ACC112 (cell line): ENCODE data around the gene GALNTL6.
"Not testable (repeated sequence)": the region's sequence is repeated elsewhere in the genome, so short reads cannot be mapped to it uniquely, and the experiment has no call there.

Experiments
- H2AFZ ChIP-seq: fragments of 200-600 bp; sonication (generic); one replicate; pipeline ENCODE4 v1.6.0; 2017; ENCODE audit warnings: antibody characterized with exemption, low read length; ENCODE audit not compliant: unreplicated experiment
- H3K27ac ChIP-seq: fragments of 200-600 bp; sonication (generic); 2 replicates; pipeline ENCODE4 v1.5.1; 2014; ENCODE audit warnings: low read depth, mild to moderate bottlenecking, antibody characterized with exemption, low read length, moderate library complexity
- H3K27me3 ChIP-seq: fragments of 200-600 bp; sonication (generic); 2 replicates; pipeline ENCODE4 v1.6.1; 2014; ENCODE audit warnings: mild to moderate bottlenecking, antibody characterized with exemption, low read length, moderate library complexity, mixed read lengths; ENCODE audit not compliant: insufficient read depth
- H3K36me3 ChIP-seq: fragments of 200-600 bp; sonication (generic); 2 replicates; pipeline ENCODE4 v1.6.1; 2016; ENCODE audit warnings: mild to moderate bottlenecking, antibody characterized with exemption, low read length, moderate library complexity, mixed read lengths; ENCODE audit not compliant: insufficient read depth
- H3K4me1 ChIP-seq: fragments of 200-600 bp; sonication (generic); one replicate; pipeline ENCODE4 v1.6.1; 2016; ENCODE audit warnings: low read length, mixed read lengths; ENCODE audit not compliant: insufficient read depth, unreplicated experiment, control insufficient read depth
- H3K4me3 ChIP-seq: fragments of 200-600 bp; sonication (generic); 2 replicates; pipeline ENCODE4 v1.5.1; 2014; ENCODE audit warnings: mild to moderate bottlenecking, low read depth, low read length
- H3K79me2 ChIP-seq: fragments of 200-600 bp; sonication (generic); one replicate; pipeline ENCODE4 v1.6.0; 2016; ENCODE audit warnings: low read length; ENCODE audit not compliant: control insufficient read depth, unreplicated experiment, insufficient read depth

Gene GALNTL6

GRCh38 chr4:172892300-172892699 is 1079.1 kb downstream of the GALNTL6 start:
- Histone ChIP-seq H3K27ac (no peak overlapping the region), H3K27me3 (peaks cover 23% of the 10 kb centered on the region; the same call in 1 of the 2 replicates), H3K36me3 (no peaks in the 10 kb centered on the region), H2AFZ (no peak overlapping the region), H3K79me2 (no peaks in the 10 kb centered on the region), H3K4me3 (no peak overlapping the region), H3K4me1 (no peaks in the 10 kb centered on the region)

GRCh38 chr4:172895699-172896098 is 1082.5 kb downstream of the GALNTL6 start:
- no peak overlapping the region for H2AFZ ChIP-seq
- H3K4me1 ChIP-seq: no peaks in the 10 kb centered on the region
- peaks cover 11% of the 10 kb centered on the region for H3K27me3 ChIP-seq
- no peak overlapping the region for H3K27ac ChIP-seq
- H3K79me2 ChIP-seq: no peaks in the 10 kb centered on the region
- H3K36me3 ChIP-seq: no peaks in the 10 kb centered on the region
- H3K4me3 ChIP-seq: no peak overlapping the region

- Histone ChIP-seq H2AFZ (no peak overlapping the region), H3K4me3 (no peak overlapping the region), H3K36me3 (no peaks in the 10 kb centered on the region), H3K27ac (no peak overlapping the region), H3K4me1 (no peaks in the 10 kb centered on the region), H3K27me3 (peaks cover 4% of the 10 kb centered on the region), H3K79me2 (no peaks in the 10 kb centered on the region)
These were observed 1083.8 kb downstream of the GALNTL6 start for GRCh38 chr4:172897046-172897445.

GRCh38 chr4:172898715-172899114 is 1085.5 kb downstream of the GALNTL6 start:
- Histone ChIP-seq H3K36me3 (no peaks in the 10 kb centered on the region), H3K27me3 (peaks cover 12% of the 10 kb centered on the region), H3K4me1 (no peaks in the 10 kb centered on the region), H3K79me2 (no peaks in the 10 kb centered on the region), H3K27ac (no peak overlapping the region), H3K4me3 (no peak overlapping the region), H2AFZ (no peak overlapping the region)

GRCh38 chr4:172899861-172900260 is 1086.7 kb downstream of the GALNTL6 start:
- Histone ChIP-seq H3K4me3 (no peak overlapping the region), H3K27ac (no peak overlapping the region), H2AFZ (no peak overlapping the region), H3K4me1 (no peaks in the 10 kb centered on the region), H3K79me2 (no peaks in the 10 kb centered on the region), H3K27me3 (peaks cover 17% of the 10 kb centered on the region), H3K36me3 (no peaks in the 10 kb centered on the region)

- Histone ChIP-seq H2AFZ (no peak overlapping the region), H3K4me1 (no peaks in the 10 kb centered on the region)
These were observed 1087.7 kb downstream of the GALNTL6 start for GRCh38 chr4:172900900-172901299.

GRCh38 chr4:172912468-172912867 is 1099.3 kb downstream of the GALNTL6 start:
- H3K27me3 ChIP-seq: peaks cover 13% of the 10 kb centered on the region
- H3K79me2 ChIP-seq, H3K27ac ChIP-seq, H3K4me3 ChIP-seq, H3K4me1 ChIP-seq, H2AFZ ChIP-seq, H3K36me3 ChIP-seq: not testable (repeated sequence)

More at GRCh38 chr4:172900900-172901299, 1087.7 kb downstream of the GALNTL6 start:
- Histone ChIP-seq H3K36me3 (no peaks in the 10 kb centered on the region), H3K27ac (no peak overlapping the region), H3K79me2 (no peaks in the 10 kb centered on the region), H3K27me3 (peaks cover 21% of the 10 kb centered on the region), H3K4me3 (no peak overlapping the region)

GRCh38 chr4:172917403-172917802 is 1104.2 kb downstream of the GALNTL6 start:
- H3K36me3 ChIP-seq, H3K4me1 ChIP-seq, H3K27ac ChIP-seq, H3K79me2 ChIP-seq, H3K4me3 ChIP-seq, H2AFZ ChIP-seq: not testable (repeated sequence)
- H3K27me3 ChIP-seq: peaks cover 13% of the 10 kb centered on the region

GRCh38 chr4:172919269-172919668 is 1106.1 kb downstream of the GALNTL6 start:
- H3K27ac ChIP-seq: no peak overlapping the region

GRCh38 chr4:172927096-172927814 is 1114.1 kb downstream of the GALNTL6 start:
- no peak overlapping the region for H3K4me3 ChIP-seq
- no peaks in the 10 kb centered on the region for H3K4me1 ChIP-seq
- H3K79me2 ChIP-seq: no peaks in the 10 kb centered on the region
- H3K36me3 ChIP-seq: no peaks in the 10 kb centered on the region
- peaks cover 46% of the 10 kb centered on the region for H3K27me3 ChIP-seq
- H2AFZ ChIP-seq: no peak overlapping the region
- no peak overlapping the region for H3K27ac ChIP-seq

More at GRCh38 chr4:172919269-172919668, 1106.1 kb downstream of the GALNTL6 start:
- Histone ChIP-seq H3K79me2 (no peaks in the 10 kb centered on the region), H3K36me3 (no peaks in the 10 kb centered on the region), H3K27me3 (peaks cover 25% of the 10 kb centered on the region), H3K4me3 (no peak overlapping the region), H2AFZ (no peak overlapping the region), H3K4me1 (no peaks in the 10 kb centered on the region)

GRCh38 chr4:172928347-172928746 is 1115.1 kb downstream of the GALNTL6 start:
- Histone ChIP-seq H3K27ac (no peak overlapping the region), H3K4me1 (no peaks in the 10 kb centered on the region), H3K36me3 (no peaks in the 10 kb centered on the region), H3K4me3 (no peak overlapping the region), H3K27me3 (peaks cover 50% of the 10 kb centered on the region), H2AFZ (no peak overlapping the region), H3K79me2 (no peaks in the 10 kb centered on the region)
